Measurements from ENCODE around the gene ULK4. TPM values are rescaled to one million over a fixed set of nuclear protein-coding genes. Genes with fewer than 3 reads are reported as not detected.

The ULK4 gene
- total RNA-seq, 1 experiment from 2014 or later: 14.3 TPM

DNA sequence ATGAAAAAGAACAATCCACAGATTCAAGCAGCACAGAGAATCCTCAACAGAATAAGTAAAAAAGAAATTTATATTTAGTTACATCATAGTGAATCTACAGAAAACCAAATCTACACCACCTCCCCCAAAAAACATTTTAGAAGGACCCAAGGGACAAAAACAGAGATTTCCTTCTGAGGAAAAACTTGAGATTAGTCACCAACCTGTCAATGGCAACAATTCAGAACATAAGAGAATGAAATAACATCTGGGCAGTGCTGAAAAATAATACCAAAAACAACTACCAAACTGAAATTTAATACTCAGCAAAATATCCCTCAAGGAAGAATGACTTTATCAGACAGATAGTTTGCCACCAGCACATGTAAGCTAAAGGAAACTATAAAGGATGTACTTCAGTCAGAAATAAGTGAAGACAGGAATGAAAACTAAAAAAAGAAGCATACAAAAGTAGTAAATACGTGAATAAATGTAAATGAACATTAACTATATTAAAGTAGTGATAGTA lies 260.7 kb downstream of the ULK4 start:
- no peak for ATAC-seq
- TF ChIP-seq SIN3A (IDR thresholded peaks at IDR 0.05; ENCODE audit: borderline replicate concordance, insufficient read depth, low read depth, low read length) (no peak), TCF7L2 (IDR thresholded peaks at IDR 0.05; ENCODE audit: low read depth, low read length) (no peak), POLR2AphosphoS5 (IDR thresholded peaks at IDR 0.05; ENCODE audit: low read depth, low read length) (no peak)
- TF ChIP-seq, protein P1, sequence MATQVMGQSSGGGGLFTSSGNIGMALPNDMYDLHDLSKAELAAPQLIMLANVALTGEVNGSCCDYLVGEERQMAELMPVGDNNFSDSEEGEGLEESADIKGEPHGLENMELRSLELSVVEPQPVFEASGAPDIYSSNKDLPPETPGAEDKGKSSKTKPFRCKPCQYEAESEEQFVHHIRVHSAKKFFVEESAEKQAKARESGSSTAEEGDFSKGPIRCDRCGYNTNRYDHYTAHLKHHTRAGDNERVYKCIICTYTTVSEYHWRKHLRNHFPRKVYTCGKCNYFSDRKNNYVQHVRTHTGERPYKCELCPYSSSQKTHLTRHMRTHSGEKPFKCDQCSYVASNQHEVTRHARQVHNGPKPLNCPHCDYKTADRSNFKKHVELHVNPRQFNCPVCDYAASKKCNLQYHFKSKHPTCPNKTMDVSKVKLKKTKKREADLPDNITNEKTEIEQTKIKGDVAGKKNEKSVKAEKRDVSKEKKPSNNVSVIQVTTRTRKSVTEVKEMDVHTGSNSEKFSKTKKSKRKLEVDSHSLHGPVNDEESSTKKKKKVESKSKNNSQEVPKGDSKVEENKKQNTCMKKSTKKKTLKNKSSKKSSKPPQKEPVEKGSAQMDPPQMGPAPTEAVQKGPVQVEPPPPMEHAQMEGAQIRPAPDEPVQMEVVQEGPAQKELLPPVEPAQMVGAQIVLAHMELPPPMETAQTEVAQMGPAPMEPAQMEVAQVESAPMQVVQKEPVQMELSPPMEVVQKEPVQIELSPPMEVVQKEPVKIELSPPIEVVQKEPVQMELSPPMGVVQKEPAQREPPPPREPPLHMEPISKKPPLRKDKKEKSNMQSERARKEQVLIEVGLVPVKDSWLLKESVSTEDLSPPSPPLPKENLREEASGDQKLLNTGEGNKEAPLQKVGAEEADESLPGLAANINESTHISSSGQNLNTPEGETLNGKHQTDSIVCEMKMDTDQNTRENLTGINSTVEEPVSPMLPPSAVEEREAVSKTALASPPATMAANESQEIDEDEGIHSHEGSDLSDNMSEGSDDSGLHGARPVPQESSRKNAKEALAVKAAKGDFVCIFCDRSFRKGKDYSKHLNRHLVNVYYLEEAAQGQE (IDR thresholded peaks at IDR 0.05; ENCODE audit: insufficient read depth in 1 of 2, low read depth in 2 of 2, low read length in 1 of 2): no peak
- TF ChIP-seq, protein P2, sequence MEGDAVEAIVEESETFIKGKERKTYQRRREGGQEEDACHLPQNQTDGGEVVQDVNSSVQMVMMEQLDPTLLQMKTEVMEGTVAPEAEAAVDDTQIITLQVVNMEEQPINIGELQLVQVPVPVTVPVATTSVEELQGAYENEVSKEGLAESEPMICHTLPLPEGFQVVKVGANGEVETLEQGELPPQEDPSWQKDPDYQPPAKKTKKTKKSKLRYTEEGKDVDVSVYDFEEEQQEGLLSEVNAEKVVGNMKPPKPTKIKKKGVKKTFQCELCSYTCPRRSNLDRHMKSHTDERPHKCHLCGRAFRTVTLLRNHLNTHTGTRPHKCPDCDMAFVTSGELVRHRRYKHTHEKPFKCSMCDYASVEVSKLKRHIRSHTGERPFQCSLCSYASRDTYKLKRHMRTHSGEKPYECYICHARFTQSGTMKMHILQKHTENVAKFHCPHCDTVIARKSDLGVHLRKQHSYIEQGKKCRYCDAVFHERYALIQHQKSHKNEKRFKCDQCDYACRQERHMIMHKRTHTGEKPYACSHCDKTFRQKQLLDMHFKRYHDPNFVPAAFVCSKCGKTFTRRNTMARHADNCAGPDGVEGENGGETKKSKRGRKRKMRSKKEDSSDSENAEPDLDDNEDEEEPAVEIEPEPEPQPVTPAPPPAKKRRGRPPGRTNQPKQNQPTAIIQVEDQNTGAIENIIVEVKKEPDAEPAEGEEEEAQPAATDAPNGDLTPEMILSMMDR (IDR thresholded peaks at IDR 0.05): no peak
- Histone ChIP-seq H3K27ac (ENCODE audit: low read length) (no peak overlapping the region), H3K9me3 (ENCODE audit: control insufficient read depth, insufficient read depth, low read depth, low read length) (no peaks in the 10 kb centered on the region), H3K36me3 (ENCODE audit: control insufficient read depth, insufficient read depth, low read length) (no peaks in the 10 kb centered on the region), H3K4me3 (ENCODE audit: low read depth in 2 of 2, low read length in 2 of 2) (no peak overlapping the region), H3K4me1 (ENCODE audit: control insufficient read depth, insufficient read depth, low read length) (no peaks in the 10 kb centered on the region), H3K27me3 (ENCODE audit: control insufficient read depth, insufficient read depth, low read length) (no peaks in the 10 kb centered on the region)
- POLR2A ChIA-PET: no interaction called here
- intact Hi-C loops (cut with micrococcal nuclease; ENCODE audit: unreplicated experiment): no loop called here
- in situ Hi-C loops (cut with HindIII; ENCODE audit: low pct_unique_long_range_greater_than_20kb, low sequenced_read_pairs): no loop called here
- DNase-seq (ENCODE audit: low read depth, low spot score): no peak
- no TSS peak for BruUV-seq (replicated peaks)
- CTCF ChIA-PET: no interaction called here

DNA sequence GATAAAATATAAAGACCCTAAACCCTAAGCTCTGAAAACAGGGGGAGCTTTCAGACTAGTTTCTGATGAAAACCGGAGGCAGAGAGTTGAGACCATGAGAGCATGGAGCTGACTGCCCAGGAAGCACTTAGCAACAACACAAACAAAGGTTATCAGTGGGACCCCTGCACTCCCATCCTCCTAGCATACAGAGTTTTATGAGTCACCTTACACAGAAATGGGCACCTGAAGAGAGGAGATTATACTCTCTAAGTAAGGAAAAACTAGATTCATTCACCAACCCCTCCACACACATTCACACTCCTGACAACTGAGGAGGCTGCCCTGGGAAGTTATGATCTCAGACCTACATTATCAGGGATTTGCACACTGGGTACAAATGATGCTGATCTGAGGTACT lies 261.7 kb downstream of the ULK4 start:
- ChIA-PET CTCF (no interaction called here), POLR2A (no interaction called here)
- in situ Hi-C loops (cut with HindIII; ENCODE audit: low pct_unique_long_range_greater_than_20kb, low sequenced_read_pairs) (no loop called here), intact Hi-C loops (cut with micrococcal nuclease; ENCODE audit: unreplicated experiment) (no loop called here)
- H3K27me3 ChIP-seq (ENCODE audit: control insufficient read depth, insufficient read depth, low read length): no peaks in the 10 kb centered on the region
- no TSS peak for BruUV-seq (replicated peaks)
- ATAC-seq (no peak), DNase-seq (ENCODE audit: low read depth, low spot score) (no peak)
- TF ChIP-seq SIN3A (IDR thresholded peaks at IDR 0.05; ENCODE audit: borderline replicate concordance, insufficient read depth, low read depth, low read length) (no peak), TCF7L2 (IDR thresholded peaks at IDR 0.05; ENCODE audit: low read depth, low read length) (no peak), POLR2AphosphoS5 (IDR thresholded peaks at IDR 0.05; ENCODE audit: low read depth, low read length) (no peak)
- TF ChIP-seq, protein P1 (IDR thresholded peaks at IDR 0.05; ENCODE audit: insufficient read depth in 1 of 2, low read depth in 2 of 2, low read length in 1 of 2): no peak
- TF ChIP-seq, protein P2 (IDR thresholded peaks at IDR 0.05): no peak
- H3K9me3 ChIP-seq (ENCODE audit: control insufficient read depth, insufficient read depth, low read depth, low read length): no peaks in the 10 kb centered on the region
- no peaks in the 10 kb centered on the region for H3K4me1 ChIP-seq (ENCODE audit: control insufficient read depth, insufficient read depth, low read length)
- no peak overlapping the region for H3K4me3 ChIP-seq (ENCODE audit: low read depth in 2 of 2, low read length in 2 of 2)
- H3K27ac ChIP-seq (ENCODE audit: low read length): no peak overlapping the region
- H3K36me3 ChIP-seq (ENCODE audit: control insufficient read depth, insufficient read depth, low read length): no peaks in the 10 kb centered on the region
